Measurements from ENCODE around the gene PHACTR1.
"Not testable (repeated sequence)": the region's sequence is repeated elsewhere in the genome, so short reads cannot be mapped to it uniquely, and the experiment has no call there.

Gene PHACTR1

GRCh38 chr6:12716298-12716916 is at the start of gene PHACTR1:
PHACTR1 (plus strand) TSS chr6:12716767.
- DNase-seq: no peak

DNA sequence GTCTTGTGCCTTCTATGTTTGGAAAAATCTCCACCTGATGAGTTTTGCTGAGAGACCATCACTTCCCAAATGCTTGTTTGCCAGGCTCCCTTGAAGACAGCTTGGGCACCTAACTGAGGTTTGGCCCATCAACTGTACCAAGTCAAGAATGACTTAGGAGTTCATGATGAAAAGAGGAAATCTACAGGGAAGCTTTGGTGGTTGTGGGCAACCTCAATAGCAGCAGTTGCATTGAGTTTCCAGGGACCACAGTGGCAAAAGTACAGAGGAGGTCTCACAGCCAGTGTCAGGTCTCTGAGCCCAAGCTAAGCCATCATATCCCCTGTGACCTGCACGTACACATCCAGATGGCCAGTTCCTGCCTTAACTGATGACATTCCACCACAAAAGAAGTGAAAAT is 49.7 kb upstream of the PHACTR1 start:
- peak; percentile 50 for DNase-seq

DNA sequence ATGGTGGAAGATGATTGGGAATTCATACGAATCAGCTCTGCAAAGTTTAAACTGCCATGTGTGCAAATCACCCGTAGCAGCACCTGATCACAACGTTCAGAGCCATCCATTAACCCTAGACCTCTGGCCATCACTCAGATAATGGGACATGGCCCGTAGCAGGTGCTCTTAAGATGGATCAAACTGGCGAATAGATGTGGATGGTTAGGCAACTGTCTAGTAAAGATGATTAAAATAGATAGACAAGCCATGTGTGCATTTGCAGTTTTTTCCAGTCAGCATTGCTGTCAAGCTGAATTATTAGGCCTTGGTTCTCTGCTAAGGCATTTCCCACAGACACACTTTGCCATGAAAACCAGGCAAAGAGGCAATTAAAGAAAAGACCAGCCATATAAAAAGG is 40.6 kb upstream of the PHACTR1 start:
- DNase-seq: no peak

DNA sequence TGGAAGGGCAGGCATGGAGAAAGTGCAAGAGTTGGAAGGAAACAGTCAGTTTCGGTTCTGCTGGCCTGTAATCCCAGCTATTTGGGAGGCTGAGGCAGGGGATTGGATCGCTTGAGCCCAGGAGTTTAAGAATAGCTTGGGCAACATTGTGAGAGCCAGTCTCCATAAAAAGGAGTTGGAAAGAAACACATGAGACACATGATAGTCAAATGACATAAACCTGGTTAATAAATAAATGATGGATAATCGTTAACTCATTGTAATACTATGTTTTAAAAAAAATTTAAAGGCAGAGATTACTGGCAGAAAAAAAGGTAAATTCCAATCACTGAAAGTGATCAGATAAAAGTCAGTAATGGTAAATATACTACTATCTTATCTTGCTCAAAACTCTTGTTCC is 37.2 kb upstream of the PHACTR1 start:
- DNase-seq: no peak

GRCh38 chr6:12693122-12693521 is 23.4 kb upstream of the PHACTR1 start:
- DNase-seq: no peak

GRCh38 chr6:12698298-12698697 is 18.3 kb upstream of the PHACTR1 start:
- DNase-seq: no peak

- DNase-seq: no peak
Measured at GRCh38 chr6:12704946-12705345, 11.6 kb upstream of the PHACTR1 start.

- DNase-seq: no peak
Measured at GRCh38 chr6:12709116-12709515, 7.5 kb upstream of the PHACTR1 start.

DNA sequence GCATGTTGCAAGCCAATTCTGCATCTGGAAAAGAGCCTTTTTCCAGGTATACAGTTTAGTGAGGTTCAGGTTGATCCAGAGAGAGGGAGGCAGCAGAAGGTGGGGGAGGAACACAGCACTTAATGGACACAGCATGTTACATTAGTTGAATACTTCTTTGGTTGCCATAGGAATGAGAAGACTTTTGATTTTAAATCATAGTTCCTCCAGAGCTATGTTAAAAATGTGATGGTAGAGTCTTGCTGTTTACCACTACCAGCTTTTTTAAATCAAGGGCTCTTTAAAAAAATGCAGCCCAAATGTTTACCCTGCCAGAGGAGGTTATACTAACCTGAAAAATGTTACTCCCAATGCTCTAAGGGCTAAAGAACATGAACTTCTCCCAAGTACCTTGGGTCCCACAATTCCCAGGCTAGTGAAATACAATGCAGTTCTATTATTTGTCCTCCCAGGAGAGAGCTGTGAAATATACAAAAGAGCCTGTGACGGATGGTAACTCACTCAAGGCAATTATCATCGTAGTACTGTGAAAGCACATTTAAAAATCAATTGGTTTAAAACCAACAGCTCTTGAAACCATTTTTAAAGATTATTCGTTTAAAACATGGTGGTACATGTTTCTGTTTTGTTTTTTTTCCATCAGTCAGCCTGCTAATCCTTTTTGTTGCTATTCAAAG is 6.9 kb upstream of the PHACTR1 start:
- DNase-seq: no peak

GRCh38 chr6:12710921-12711320 is 5.6 kb upstream of the PHACTR1 start:
- DNase-seq: no peak

- DNase-seq: no peak
Measured at GRCh38 chr6:12714022-12714421, 2.5 kb upstream of the PHACTR1 start.

DNA sequence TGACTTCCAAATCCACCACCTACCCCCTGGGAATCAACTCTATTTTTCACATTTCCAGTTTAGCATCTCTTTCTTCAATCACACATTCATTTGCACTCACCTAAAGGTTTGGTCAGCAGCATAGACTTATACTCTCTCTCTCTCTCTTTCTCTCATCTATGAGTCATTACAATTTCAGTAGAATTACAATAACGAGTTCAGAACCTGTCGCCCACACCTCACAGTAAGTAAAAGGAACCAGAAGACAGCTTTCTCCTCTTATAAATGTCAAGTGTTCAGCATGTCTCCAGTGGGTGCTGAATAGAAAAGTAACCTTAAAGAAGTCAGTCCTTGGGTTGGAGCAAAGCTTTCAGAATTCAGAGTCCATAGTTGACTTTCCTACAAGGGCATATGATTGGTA is 1.1 kb upstream of the PHACTR1 start:
- no peak for DNase-seq

DNA sequence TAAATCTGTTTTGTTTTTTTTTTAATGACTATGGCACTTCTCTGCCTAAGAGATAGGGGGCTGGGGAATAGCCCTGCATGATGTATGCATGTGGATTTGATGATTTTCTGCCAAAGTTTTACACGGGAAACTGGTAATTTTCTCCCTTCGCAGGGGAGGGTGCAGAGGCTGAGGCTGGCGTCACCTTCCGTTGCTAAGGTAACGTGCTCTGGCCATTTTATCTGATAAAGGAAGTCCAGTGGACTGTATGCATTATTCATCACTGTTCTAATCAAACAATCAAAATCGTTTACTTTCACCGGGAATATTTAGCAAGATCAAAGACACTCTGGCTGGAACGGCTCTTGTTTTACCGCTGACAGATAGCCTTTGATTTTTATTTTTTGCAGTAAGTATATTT is 789 bp downstream of the PHACTR1 start:
- DNase-seq: no peak

DNA sequence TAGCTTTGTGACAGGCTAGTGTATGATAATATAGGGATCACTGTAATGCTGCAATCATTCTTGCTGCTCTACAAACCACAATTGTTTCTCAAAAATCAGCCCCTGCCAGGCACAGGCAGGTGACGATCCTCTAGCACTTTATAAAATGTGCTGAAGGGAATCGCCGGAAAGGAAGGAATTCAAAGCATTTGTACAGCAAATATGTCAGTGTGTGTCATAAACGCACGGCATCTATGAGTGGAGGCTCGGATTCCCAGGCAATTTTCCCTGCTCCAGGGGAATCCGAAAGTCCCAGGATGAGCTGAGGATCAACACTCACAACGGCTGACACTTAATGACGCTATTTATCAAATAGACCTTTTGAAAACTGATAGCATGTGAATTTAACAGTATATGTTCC is 1.4 kb downstream of the PHACTR1 start:
- no peak for DNase-seq

GRCh38 chr6:12719017-12719416 is 2.5 kb downstream of the PHACTR1 start:
- no peak for DNase-seq

DNA sequence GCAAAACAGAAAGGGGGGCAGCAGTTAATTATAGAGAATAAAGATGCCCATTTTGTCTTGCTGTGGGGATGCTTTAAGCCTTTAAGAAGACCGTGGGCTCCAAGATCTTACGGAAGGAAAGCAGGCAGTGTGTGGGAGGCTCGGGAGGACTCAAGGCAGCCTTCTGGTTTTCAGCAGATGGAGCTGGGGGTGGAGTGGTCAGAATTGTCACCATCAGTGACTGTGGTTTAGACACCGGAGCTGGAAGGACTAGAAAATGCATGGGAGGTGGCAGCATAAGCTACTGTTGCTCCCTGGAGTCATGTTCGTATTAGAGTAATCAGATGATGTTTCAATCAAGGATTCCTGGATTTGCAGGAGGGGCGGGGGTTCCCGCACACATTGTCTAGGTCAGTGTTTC is 3.7 kb downstream of the PHACTR1 start:
- DNase-seq: no peak

DNA sequence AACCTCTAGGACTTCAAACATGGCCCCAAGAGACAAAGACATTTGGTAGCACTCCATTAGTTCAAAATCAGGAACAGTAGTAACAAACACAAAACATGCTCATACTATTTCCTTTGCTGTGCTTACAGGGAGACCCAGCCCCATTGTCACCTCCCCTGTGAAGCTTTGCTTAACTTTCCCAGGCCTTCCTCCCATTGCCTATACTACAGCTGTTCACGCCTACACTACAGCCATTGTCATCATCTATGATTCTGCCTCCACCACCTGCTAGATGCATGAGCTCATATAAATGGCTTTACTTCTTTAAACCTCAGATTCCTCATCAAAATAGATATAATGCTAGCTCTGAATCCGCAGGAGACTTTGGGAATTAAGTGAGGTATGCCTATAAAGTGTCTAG is 8.7 kb downstream of the PHACTR1 start:
- DNase-seq: no peak

- no peak for DNase-seq
Measured at GRCh38 chr6:12729467-12729866, 12.9 kb downstream of the PHACTR1 start.

DNA sequence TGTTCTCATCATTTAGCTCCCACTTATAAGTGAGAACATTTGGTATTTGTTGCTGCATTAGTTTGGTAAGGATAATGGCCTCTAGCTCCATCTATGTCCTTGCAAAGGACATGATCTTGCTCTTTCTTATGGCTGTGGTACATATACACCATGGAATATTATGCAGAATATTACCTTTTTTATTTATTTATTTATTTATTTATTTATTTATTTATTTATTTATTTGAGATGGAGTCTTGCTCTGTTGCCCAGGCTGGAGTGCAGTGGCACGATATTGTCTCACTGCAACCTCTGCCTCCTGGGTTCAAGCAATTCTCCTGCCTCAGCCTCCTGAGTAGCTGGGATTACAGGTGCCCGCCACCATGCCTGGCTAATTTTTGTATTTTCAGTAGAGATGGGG is 14.2 kb downstream of the PHACTR1 start:
- DNase-seq: not testable (repeated sequence)

DNA sequence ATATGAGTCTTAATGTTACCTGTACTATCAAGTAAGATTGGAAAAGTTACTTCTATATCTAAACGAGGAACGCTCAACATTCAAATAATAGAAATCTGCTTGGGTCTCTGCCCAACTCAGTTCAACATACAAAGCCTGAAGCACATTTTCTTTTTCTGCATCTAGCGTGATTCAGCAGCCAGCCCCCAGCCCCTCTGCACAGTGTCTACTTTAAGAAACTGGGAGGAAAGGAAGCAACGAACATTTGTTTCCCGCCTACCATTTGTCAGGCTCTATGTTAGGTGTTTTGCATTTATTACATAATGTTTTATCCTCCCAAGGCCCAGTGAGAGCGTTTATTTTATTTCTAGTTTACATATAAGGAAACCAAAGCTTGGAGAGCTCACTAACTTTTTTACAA is 17.3 kb downstream of the PHACTR1 start:
- no peak for DNase-seq

- DNase-seq: peak; percentile 7
Measured at GRCh38 chr6:12735786-12736185, 19.2 kb downstream of the PHACTR1 start.

GRCh38 chr6:12748411-12748810 is 31.8 kb downstream of the PHACTR1 start:
- no peak for DNase-seq

- DNase-seq: peak; percentile 21
Measured at GRCh38 chr6:12748815-12749521, 32.4 kb downstream of the PHACTR1 start.
